Panc1 (cell line): ENCODE results near the gene AKAP1.

Experiments
- SIN3A ChIP-seq: IDR thresholded peaks from 2 replicates; pipeline ENCODE4 v1.6.1; 2012; ENCODE audit warnings: low read depth, mild to moderate bottlenecking, low read length, moderate library complexity, borderline replicate concordance; ENCODE audit not compliant: insufficient read depth
- TF ChIP-seq, protein P1 (sequence below): fragments of 450-650 bp; IDR thresholded peaks from 2 replicates; pipeline ENCODE4 v1.5.1; 2017; ENCODE audit warnings: mild to moderate bottlenecking

DNA sequence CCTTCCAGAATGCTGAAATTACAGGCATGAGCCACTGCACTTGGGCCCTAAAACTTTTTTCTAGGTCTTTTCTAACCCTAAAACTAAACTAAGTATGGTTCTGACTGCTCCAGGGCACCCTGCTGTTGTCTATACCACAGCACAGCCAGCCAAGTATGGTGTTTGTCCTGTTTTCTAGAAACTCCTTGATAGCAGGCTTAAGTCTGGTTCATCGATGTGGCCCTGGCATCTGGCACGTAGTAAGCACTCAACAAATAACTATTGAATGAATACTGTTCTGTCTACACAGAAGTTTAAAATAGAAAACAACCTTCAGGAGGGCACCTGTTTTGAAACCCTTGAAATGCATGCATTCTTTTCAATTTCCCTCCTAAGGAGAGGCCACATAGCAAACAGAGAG lies 44.5 kb upstream of the AKAP1 start:
- TF ChIP-seq, protein P1, sequence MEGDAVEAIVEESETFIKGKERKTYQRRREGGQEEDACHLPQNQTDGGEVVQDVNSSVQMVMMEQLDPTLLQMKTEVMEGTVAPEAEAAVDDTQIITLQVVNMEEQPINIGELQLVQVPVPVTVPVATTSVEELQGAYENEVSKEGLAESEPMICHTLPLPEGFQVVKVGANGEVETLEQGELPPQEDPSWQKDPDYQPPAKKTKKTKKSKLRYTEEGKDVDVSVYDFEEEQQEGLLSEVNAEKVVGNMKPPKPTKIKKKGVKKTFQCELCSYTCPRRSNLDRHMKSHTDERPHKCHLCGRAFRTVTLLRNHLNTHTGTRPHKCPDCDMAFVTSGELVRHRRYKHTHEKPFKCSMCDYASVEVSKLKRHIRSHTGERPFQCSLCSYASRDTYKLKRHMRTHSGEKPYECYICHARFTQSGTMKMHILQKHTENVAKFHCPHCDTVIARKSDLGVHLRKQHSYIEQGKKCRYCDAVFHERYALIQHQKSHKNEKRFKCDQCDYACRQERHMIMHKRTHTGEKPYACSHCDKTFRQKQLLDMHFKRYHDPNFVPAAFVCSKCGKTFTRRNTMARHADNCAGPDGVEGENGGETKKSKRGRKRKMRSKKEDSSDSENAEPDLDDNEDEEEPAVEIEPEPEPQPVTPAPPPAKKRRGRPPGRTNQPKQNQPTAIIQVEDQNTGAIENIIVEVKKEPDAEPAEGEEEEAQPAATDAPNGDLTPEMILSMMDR: no peak
- TF ChIP-seq SIN3A: no peak
